K562 (cell line): ENCODE measurements around the gene RALGAPA2.

ENCODE experiments used
- BMI1 ChIP-seq: fragments of 150-350 bp; IDR thresholded peaks from 2 replicates; pipeline ENCODE4 v1.6.1; 2014; ENCODE audit warnings: low read length
- CTCF ChIP-seq, 3 experiments: IDR thresholded peaks in 2 of 3; conservative IDR thresholded peaks in 1 of 3; 2 replicates each; pipeline ENCODE4 v1.5.1; 2011 to 2012; ENCODE audit warnings: low read length in 3 of 3, mild to moderate bottlenecking in 3 of 3, control low read depth in 2 of 3, improper control_type of control experiment in 1 of 3, inconsistent platforms in 1 of 3, low read depth in 1 of 3, mixed read lengths in 1 of 3, moderate library complexity in 1 of 3; ENCODE audit not compliant: insufficient read depth in 2 of 3
- ESRRB ChIP-seq: fragments of 250-450 bp; sonication (Bioruptor Pico); IDR thresholded peaks from 2 replicates; pipeline ENCODE4 v1.5.0; 2020; ENCODE audit warnings: mild to moderate bottlenecking, moderate library complexity, borderline replicate concordance
- ZBTB33 ChIP-seq: sonication (generic); formaldehyde crosslinking; IDR thresholded peaks from 2 replicates; pipeline ENCODE4 v1.8.1; 2023; ENCODE audit warnings: mild to moderate bottlenecking, missing genetic modification reagents
- ZNF785 ChIP-seq: fragments of 250-450 bp; sonication (Bioruptor Pico); IDR thresholded peaks from 2 replicates; pipeline ENCODE4 v1.4.0; 2020; ENCODE audit warnings: mild to moderate bottlenecking
- TF ChIP-seq, protein P1 (sequence below): IDR thresholded peaks from 3 replicates; pipeline ENCODE4 v1.6.1; 2011; ENCODE audit warnings: borderline replicate concordance, mild to moderate bottlenecking; ENCODE audit not compliant: insufficient read length, insufficient read depth
- TF ChIP-seq, protein P2 (sequence below), 2 experiments: fragments of 450-650 bp in 1 of 2; IDR thresholded peaks; 2 replicates each; pipeline ENCODE4 v1.6.1; 2011 to 2017; ENCODE audit warnings: low read depth in 2 of 2, antibody characterized with exemption in 1 of 2, borderline replicate concordance in 1 of 2, low read length in 1 of 2, mild to moderate bottlenecking in 1 of 2, mixed read lengths in 1 of 2; ENCODE audit not compliant: control insufficient read depth in 1 of 2

DNA sequence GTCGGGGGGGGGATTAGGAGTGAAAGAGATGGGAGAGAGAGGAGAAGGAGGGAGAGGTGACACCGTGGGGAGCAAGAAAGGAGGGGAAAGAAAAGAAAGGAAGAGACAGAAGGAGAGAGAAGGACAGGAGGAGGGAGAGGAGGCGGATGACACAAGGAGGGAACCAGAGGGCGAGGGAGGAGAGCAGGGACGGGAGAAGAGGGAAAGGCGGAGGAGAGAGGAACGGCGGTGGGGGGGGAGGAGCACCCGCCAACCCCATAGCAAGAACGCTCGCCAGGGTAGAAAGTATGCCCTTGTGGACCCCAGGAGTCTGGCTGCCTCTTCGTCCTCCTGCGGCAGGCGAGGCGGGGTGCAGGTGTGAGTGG, 349.0 kb downstream of the RALGAPA2 start:
- no peak for TF ChIP-seq BMI1
- TF ChIP-seq, protein P1, sequence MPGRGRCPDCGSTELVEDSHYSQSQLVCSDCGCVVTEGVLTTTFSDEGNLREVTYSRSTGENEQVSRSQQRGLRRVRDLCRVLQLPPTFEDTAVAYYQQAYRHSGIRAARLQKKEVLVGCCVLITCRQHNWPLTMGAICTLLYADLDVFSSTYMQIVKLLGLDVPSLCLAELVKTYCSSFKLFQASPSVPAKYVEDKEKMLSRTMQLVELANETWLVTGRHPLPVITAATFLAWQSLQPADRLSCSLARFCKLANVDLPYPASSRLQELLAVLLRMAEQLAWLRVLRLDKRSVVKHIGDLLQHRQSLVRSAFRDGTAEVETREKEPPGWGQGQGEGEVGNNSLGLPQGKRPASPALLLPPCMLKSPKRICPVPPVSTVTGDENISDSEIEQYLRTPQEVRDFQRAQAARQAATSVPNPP: no peak
- no peak for TF ChIP-seq ZBTB33 (CRISPR knock-in tag)
- no peak for TF ChIP-seq ESRRB
- TF ChIP-seq CTCF (IDR thresholded peaks at IDR 0.05 in 2 of 3, conservative IDR thresholded peaks at IDR 0.05 in 1 of 3; ENCODE audit: insufficient read depth in 2 of 3, low read depth in 1 of 3, low read length in 3 of 3): no peak
- TF ChIP-seq ZNF785 (CRISPR knock-in tag): no peak
- TF ChIP-seq, protein P2, sequence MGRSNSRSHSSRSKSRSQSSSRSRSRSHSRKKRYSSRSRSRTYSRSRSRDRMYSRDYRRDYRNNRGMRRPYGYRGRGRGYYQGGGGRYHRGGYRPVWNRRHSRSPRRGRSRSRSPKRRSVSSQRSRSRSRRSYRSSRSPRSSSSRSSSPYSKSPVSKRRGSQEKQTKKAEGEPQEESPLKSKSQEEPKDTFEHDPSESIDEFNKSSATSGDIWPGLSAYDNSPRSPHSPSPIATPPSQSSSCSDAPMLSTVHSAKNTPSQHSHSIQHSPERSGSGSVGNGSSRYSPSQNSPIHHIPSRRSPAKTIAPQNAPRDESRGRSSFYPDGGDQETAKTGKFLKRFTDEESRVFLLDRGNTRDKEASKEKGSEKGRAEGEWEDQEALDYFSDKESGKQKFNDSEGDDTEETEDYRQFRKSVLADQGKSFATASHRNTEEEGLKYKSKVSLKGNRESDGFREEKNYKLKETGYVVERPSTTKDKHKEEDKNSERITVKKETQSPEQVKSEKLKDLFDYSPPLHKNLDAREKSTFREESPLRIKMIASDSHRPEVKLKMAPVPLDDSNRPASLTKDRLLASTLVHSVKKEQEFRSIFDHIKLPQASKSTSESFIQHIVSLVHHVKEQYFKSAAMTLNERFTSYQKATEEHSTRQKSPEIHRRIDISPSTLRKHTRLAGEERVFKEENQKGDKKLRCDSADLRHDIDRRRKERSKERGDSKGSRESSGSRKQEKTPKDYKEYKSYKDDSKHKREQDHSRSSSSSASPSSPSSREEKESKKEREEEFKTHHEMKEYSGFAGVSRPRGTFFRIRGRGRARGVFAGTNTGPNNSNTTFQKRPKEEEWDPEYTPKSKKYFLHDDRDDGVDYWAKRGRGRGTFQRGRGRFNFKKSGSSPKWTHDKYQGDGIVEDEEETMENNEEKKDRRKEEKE (IDR thresholded peaks at IDR 0.05; ENCODE audit: borderline replicate concordance in 1 of 2, control insufficient read depth in 1 of 2, low read depth in 2 of 2, low read length in 1 of 2): no peak
